Prostate gland (tissue), 2 donors: ENCODE data around the gene TSPAN18.

Source experiments
- CTCF ChIP-seq, 4 experiments: fragments of 200-600 bp in 2 of 4; fragments of 450-650 bp in 2 of 4; sonication (generic) in 2 of 4; IDR thresholded peaks; 1 replicate in 3 of 4; 2 replicates in 1 of 4; pipeline ENCODE4 v1.5.1; 2016 to 2019; ENCODE audit warnings: antibody characterized with exemption in 4 of 4, mild to moderate bottlenecking in 2 of 4, moderate library complexity in 2 of 4
- POLR2A ChIP-seq: fragments of 450-650 bp; IDR thresholded peaks from one replicate; pipeline ENCODE4 v1.6.1; 2016; ENCODE audit warnings: antibody characterized with exemption, mild to moderate bottlenecking
- POLR2AphosphoS5 ChIP-seq: sonication (generic); formaldehyde crosslinking; IDR thresholded peaks from one replicate; pipeline ENCODE4 v1.6.1; 2017; ENCODE audit warnings: antibody characterized with exemption

- TF ChIP-seq POLR2A (no peak), CTCF (IDR thresholded peaks at IDR 0.05) (no peak), POLR2AphosphoS5 (no peak)
These were observed 139.5 kb downstream of the TSPAN18 start for GRCh38 chr11:44866286-44866685.
